PC-9 (cell line): ENCODE measurements around the gene HID1. TPM values are rescaled to one million over a fixed set of nuclear protein-coding genes. Genes with fewer than 3 reads are reported as not detected.

Source experiments
- BruUV-seq: library from RNA; stranded (reverse); fragments of 400-500 nt; replicated peaks from 2 replicates; lab custom pipeline; 2021; lab: Mats Ljungman, UMichigan
- CTCF ChIA-PET: fragments of 300-600 bp; sonication (Branson Sonifier 250); formaldehyde crosslinking; loops from one replicate; lab custom pipeline; 2022; ENCODE audit warnings: antibody characterized with exemption; lab: Charles Lee
- POLR2A ChIA-PET: fragments of 300-600 bp; sonication (Branson Sonifier 250); formaldehyde crosslinking; loops from one replicate; lab custom pipeline; 2022; ENCODE audit warnings: antibody characterized with exemption; ENCODE audit not compliant: unreplicated experiment; lab: Charles Lee
- DNase-seq, 2 experiments: peaks; one replicate each; pipeline versions ENCODE4 v3.0.0 to v3.0.0-alpha.2; 2015 to 2022; ENCODE audit warnings: mixed read lengths in 1 of 2
- H2AFZ ChIP-seq: fragments of 200-600 bp; sonication (generic); 2 replicates; pipeline ENCODE4 v1.8.1; 2017; ENCODE audit warnings: antibody characterized with exemption
- H3F3A ChIP-seq: fragments of 200-600 bp; sonication (generic); 2 replicates; pipeline ENCODE4 v1.8.1; 2017; ENCODE audit warnings: antibody characterized with exemption, mild to moderate bottlenecking, low read depth; ENCODE audit not compliant: insufficient read depth
- H3K27ac ChIP-seq: fragments of 200-600 bp; sonication (generic); 2 replicates; pipeline ENCODE4 v1.6.1; 2016; ENCODE audit warnings: mixed run types
- H3K27me3 ChIP-seq: fragments of 200-600 bp; sonication (generic); 2 replicates; pipeline ENCODE4 v1.6.1; 2016; ENCODE audit warnings: low read depth, mixed run types; ENCODE audit not compliant: insufficient read depth
- H3K36me3 ChIP-seq: fragments of 200-600 bp; sonication (generic); 2 replicates; pipeline ENCODE4 v1.6.1; 2016; ENCODE audit warnings: low read depth, mixed run types
- H3K4me1 ChIP-seq: fragments of 200-600 bp; sonication (generic); replicated peaks from 2 replicates; pipeline ENCODE4 v1.6.1; 2016; ENCODE audit warnings: mixed run types; ENCODE audit not compliant: insufficient read depth
- H3K4me2 ChIP-seq: fragments of 200-600 bp; sonication (generic); 2 replicates; pipeline ENCODE4 v1.6.1; 2017; ENCODE audit warnings: mixed run types
- H3K4me3 ChIP-seq: fragments of 200-600 bp; sonication (generic); 2 replicates; pipeline ENCODE4 v1.6.1; 2016; ENCODE audit warnings: mixed run types
- H3K79me2 ChIP-seq: fragments of 200-600 bp; sonication (generic); 2 replicates; pipeline ENCODE4 v1.6.1; 2017; ENCODE audit warnings: low read depth, mixed run types
- H3K9me2 ChIP-seq: fragments of 200-600 bp; sonication (generic); 2 replicates; pipeline ENCODE4 v1.8.1; 2017; ENCODE audit warnings: mild to moderate bottlenecking; ENCODE audit not compliant: insufficient read depth
- H3K9me3 ChIP-seq: fragments of 200-600 bp; sonication (generic); 2 replicates; pipeline ENCODE4 v1.8.1; 2016; ENCODE audit warnings: low read depth; ENCODE audit not compliant: insufficient read depth
- H4K20me1 ChIP-seq: fragments of 200-600 bp; sonication (generic); 2 replicates; pipeline ENCODE4 v1.8.1; 2017; ENCODE audit not compliant: insufficient read depth
- EZH2 ChIP-seq: fragments of 200-600 bp; sonication (generic); IDR thresholded peaks from 2 replicates; pipeline ENCODE4 v1.8.0; 2017; ENCODE audit warnings: antibody characterized with exemption, low read depth
- intact Hi-C: fragments of 100-400 bp; cut with micrococcal nuclease; formaldehyde crosslinking; loops from one replicate; pipeline ENCODE4 v1.10.0; 2022; ENCODE audit not compliant: unreplicated experiment
- total RNA-seq: library from RNA; stranded (reverse); gene quantifications from 2 replicates; pipeline ENCODE4 v1.2.3, GENCODE V29; 2021
- TF ChIP-seq, protein P1 (sequence below): fragments of 200-600 bp; sonication (generic); conservative IDR thresholded peaks from 2 replicates; pipeline ENCODE4 v1.6.1; 2017; ENCODE audit warnings: mixed run types, antibody characterized with exemption, mild to moderate bottlenecking, moderate library complexity

The HID1 gene
- total RNA-seq, 1 experiment from 2014 or later, result 32.1 TPM

DNA sequence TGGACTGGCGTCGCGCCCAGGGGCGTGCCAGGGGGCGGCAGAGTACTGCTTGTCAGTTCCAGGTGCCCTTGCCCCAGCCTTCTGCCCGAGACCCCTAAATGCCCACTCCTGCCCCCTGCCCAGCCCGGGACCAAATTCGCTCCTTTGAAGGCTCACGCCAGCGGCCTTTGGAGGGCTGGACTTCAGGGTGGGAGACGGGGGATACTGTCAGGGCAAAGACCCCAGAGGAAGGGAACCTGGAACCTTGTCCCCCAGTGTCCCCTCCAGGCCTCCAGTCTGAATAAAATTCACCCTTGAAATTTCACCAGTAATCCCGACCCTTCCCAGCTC lies 36.1 kb downstream of the HID1 start:
- Histone ChIP-seq H3K27me3 (peaks cover 46% of the 10 kb centered on the region), H4K20me1 (no peaks in the 10 kb centered on the region), H3K9me3 (no peaks in the 10 kb centered on the region), H3K4me2 (no peak overlapping the region), H3K4me1 (no peaks in the 10 kb centered on the region), H3F3A (no peaks in the 10 kb centered on the region), H3K4me3 (no peak overlapping the region), H3K79me2 (no peaks in the 10 kb centered on the region), H3K27ac (no peak overlapping the region), H2AFZ (no peak overlapping the region), H3K9me2 (no peaks in the 10 kb centered on the region), H3K36me3 (no peaks in the 10 kb centered on the region)
- intact Hi-C loops, result no loop called here
- no TSS peak for BruUV-seq
- POLR2A ChIA-PET, result no interaction called here
- CTCF ChIA-PET, result no interaction called here
- TF ChIP-seq EZH2, result no peak
- TF ChIP-seq, protein P1, sequence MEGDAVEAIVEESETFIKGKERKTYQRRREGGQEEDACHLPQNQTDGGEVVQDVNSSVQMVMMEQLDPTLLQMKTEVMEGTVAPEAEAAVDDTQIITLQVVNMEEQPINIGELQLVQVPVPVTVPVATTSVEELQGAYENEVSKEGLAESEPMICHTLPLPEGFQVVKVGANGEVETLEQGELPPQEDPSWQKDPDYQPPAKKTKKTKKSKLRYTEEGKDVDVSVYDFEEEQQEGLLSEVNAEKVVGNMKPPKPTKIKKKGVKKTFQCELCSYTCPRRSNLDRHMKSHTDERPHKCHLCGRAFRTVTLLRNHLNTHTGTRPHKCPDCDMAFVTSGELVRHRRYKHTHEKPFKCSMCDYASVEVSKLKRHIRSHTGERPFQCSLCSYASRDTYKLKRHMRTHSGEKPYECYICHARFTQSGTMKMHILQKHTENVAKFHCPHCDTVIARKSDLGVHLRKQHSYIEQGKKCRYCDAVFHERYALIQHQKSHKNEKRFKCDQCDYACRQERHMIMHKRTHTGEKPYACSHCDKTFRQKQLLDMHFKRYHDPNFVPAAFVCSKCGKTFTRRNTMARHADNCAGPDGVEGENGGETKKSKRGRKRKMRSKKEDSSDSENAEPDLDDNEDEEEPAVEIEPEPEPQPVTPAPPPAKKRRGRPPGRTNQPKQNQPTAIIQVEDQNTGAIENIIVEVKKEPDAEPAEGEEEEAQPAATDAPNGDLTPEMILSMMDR, result no peak
- DNase-seq, result no peak

DNA sequence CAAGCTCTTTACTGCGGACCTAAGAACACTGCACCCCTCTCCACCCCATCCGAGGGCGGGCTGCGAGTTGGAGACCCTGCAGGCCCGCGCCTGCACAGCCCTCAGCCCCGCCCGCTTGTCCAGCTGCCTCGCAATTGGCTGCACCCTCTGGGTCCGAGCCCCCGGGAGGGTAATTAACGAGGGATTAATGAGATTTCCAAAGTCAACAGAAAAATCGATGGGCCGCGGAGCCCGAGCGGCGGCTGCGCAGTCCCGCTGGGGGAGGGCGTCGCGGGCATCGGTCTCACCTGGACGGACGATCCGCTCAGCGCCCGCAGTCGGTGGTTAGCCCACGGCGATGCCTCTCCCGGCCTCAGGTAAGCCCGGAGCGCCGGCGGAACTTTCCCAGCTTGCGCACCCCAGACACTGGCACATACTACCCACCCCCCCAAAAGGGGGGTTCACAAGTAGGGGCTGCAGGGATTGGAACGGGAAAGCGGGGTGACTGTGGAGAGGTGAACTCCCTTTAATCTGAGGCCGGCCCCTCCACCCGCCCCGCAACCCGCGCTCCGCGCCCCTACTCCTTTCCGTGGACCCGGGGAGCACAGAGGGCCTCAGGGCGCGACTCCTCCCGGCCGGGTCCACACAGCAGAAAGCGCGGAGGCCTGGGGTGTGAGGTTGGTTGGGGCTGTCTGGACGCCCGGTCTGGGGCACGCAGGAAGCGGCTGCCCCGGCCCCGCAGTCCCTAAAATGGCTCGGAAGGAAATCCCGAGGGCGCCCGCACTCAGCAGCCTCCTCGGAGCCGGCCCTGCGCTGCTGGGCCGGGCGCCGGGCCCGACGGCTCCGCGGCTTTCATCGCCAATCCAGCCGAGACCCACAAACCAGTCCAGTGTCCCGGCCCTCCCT lies 36.7 kb downstream of the HID1 start, which contains the start of gene OTOP3:
OTOP3 (plus strand) TSS at position 314 of the 885 bp plus-strand sequence; CDS start at position 338, 24 bp downstream.
- CTCF ChIA-PET, result no interaction called here

DNA sequence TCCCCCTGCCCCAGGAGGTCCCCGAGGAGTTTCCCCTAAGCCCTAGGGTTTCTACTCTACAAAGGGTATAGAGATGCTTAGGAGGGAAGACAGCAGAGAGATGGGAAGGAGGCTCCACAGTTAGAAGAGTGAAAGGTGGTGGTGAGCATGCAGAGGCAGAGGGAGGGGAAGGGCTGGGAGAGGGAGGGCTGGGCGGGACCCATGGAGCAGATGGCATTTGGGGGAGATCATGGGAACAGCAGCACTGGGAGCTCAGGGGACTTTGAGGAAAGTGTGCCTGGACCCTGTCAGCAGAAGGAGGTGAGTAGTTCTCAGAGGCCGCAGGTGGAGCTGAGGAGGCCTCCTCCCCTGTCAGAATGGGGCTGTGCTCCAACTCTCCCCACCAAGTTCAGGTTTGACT lies 37.5 kb downstream of the HID1 start:
- Histone ChIP-seq H3K9me3 (no peaks in the 10 kb centered on the region), H3K4me1 (no peaks in the 10 kb centered on the region), H3K36me3 (no peaks in the 10 kb centered on the region), H4K20me1 (no peaks in the 10 kb centered on the region), H3K4me2 (no peak overlapping the region), H3K9me2 (no peaks in the 10 kb centered on the region), H3K79me2 (no peaks in the 10 kb centered on the region), H3K27me3 (peaks cover 46% of the 10 kb centered on the region), H3K4me3 (no peak overlapping the region), H3K27ac (no peak overlapping the region), H3F3A (no peaks in the 10 kb centered on the region), H2AFZ (no peak overlapping the region)
- TF ChIP-seq EZH2, result no peak
- TF ChIP-seq, protein P1, result no peak
- ChIA-PET POLR2A (interaction anchor here (0.6 kb wide), 1 partner anchor 15 kb away, joined by 3 read pairs; no protein-coding TSS in a partner anchor), CTCF (no interaction called here)
- no peak for DNase-seq
- intact Hi-C loops, result no loop called here
- no TSS peak for BruUV-seq

More for the DNA sequence above, 36.7 kb downstream of the HID1 start, which contains the start of gene OTOP3:
- POLR2A ChIA-PET, result interaction anchor here (0.6 kb wide), 1 partner anchor 14 kb away, joined by 3 read pairs; no protein-coding TSS in a partner anchor
- Histone ChIP-seq H3K36me3 (no peaks in the 10 kb centered on the region), H2AFZ (no peak within 1 kb of the TSS), H3K9me3 (no peaks in the 10 kb centered on the region), H3K9me2 (no peaks in the 10 kb centered on the region), H3K79me2 (no peaks in the 10 kb centered on the region), H3K27ac (no peak within 1 kb of the TSS), H3K4me2 (no peak within 1 kb of the TSS), H3K4me1 (no peaks in the 10 kb centered on the region), H3K4me3 (no peak within 1 kb of the TSS), H3K27me3 (peaks cover 46% of the 10 kb centered on the region), H3F3A (no peaks in the 10 kb centered on the region), H4K20me1 (no peaks in the 10 kb centered on the region)
- TF ChIP-seq EZH2, result no peak
- TF ChIP-seq, protein P1, result no peak
- intact Hi-C loops, result no loop called here
- BruUV-seq, result no TSS peak
- DNase-seq, result no peak
